GM12864 (cell line): Measurements from ENCODE around the gene LRRC4.

Experiments
- DNase-seq: peaks from one replicate; pipeline ENCODE4 v3.0.0-alpha.2; 2011; ENCODE audit warnings: low read depth
- H3K4me3 ChIP-seq: 2 replicates; pipeline ENCODE4 v1.5.1; 2011; ENCODE audit warnings: mild to moderate bottlenecking, low read depth, low read length, control low read depth
- TF ChIP-seq, protein P1 (sequence below): IDR thresholded peaks from 2 replicates; pipeline ENCODE4 v1.5.1; 2011; ENCODE audit warnings: low read depth, mild to moderate bottlenecking, moderate library complexity, low read length, control low read depth, inconsistent platforms; ENCODE audit errors: missing control alignments

LRRC4 gene, protein sequence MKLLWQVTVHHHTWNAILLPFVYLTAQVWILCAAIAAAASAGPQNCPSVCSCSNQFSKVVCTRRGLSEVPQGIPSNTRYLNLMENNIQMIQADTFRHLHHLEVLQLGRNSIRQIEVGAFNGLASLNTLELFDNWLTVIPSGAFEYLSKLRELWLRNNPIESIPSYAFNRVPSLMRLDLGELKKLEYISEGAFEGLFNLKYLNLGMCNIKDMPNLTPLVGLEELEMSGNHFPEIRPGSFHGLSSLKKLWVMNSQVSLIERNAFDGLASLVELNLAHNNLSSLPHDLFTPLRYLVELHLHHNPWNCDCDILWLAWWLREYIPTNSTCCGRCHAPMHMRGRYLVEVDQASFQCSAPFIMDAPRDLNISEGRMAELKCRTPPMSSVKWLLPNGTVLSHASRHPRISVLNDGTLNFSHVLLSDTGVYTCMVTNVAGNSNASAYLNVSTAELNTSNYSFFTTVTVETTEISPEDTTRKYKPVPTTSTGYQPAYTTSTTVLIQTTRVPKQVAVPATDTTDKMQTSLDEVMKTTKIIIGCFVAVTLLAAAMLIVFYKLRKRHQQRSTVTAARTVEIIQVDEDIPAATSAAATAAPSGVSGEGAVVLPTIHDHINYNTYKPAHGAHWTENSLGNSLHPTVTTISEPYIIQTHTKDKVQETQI

DNA sequence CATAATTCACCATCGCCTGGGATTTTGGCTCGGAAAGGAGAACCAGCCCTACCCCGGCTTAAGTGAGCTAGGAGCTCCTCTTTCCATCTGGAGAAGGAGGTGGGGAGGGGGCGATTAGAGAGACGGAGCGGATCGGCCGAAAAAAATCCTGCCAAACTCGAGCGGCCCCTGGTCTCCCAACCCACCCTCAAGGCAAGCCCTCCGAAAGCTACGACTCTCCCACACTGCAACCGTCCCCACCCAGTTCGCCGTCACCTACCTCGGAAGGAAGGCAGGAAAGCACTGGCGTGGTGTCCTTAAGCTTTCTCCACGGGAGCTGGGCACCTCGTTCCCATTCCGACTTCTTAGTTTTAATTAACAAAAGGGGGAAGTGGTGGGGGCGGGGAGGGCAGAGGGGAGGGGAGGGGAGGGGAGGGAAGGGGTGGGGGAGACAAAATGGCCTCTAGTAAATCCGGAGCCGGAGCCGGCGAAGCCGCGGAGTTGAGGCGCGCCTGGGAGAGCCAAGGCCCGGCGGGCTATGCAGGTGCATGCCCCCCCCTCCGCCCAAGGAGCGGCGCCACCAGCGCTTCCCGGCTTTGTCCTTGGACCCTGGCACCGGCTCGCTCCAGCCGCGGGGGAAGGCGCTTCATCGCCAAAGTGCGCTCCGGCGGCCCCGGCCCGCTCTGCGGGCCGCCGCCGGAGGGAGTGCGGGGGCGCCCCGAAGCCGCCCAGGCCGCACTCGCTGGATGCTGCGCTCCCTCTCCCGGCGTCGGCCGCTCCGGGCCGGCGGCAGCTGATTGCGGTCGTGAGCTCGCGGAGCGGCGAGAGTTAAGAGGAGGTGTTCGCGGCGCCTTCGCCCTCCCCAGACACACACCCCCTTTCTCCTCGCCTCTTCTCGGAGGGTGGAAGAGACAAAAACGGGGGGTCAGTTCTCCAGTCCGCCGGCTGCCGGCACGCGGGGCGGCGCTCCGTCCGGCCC, at the start of gene LRRC4:
LRRC4 (minus strand) TSS at position 784 of the 958 bp plus-strand sequence. CDS start 797 bp downstream, outside the sequence.
- peak within 1 kb of the TSS; percentile 43 for H3K4me3 ChIP-seq
- TF ChIP-seq, protein P1, sequence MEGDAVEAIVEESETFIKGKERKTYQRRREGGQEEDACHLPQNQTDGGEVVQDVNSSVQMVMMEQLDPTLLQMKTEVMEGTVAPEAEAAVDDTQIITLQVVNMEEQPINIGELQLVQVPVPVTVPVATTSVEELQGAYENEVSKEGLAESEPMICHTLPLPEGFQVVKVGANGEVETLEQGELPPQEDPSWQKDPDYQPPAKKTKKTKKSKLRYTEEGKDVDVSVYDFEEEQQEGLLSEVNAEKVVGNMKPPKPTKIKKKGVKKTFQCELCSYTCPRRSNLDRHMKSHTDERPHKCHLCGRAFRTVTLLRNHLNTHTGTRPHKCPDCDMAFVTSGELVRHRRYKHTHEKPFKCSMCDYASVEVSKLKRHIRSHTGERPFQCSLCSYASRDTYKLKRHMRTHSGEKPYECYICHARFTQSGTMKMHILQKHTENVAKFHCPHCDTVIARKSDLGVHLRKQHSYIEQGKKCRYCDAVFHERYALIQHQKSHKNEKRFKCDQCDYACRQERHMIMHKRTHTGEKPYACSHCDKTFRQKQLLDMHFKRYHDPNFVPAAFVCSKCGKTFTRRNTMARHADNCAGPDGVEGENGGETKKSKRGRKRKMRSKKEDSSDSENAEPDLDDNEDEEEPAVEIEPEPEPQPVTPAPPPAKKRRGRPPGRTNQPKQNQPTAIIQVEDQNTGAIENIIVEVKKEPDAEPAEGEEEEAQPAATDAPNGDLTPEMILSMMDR = no peak
- no peak for DNase-seq

DNA sequence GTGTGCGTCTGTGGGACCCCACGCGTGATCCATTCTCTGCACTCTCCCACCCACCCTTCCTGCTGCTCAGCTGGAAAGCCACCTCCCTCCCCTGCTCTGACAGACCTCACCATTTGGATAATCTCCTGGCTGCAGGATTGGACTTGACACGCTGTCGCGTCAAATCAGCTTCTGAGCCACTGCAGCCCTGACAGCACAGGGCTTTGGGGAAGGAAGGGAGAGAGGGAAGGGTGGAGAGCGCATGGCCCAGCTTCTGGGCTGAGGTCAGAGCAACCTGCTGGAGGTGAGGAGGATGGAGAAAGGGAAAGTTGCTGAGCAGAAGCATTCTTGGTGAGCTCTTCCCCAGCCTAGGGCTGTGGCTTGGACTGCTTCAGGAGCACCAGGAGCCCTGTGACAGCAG, 48.9 kb upstream of the LRRC4 start:
- no peak for DNase-seq
- H3K4me3 ChIP-seq = no peak overlapping the region
- TF ChIP-seq, protein P1 = no peak

DNA sequence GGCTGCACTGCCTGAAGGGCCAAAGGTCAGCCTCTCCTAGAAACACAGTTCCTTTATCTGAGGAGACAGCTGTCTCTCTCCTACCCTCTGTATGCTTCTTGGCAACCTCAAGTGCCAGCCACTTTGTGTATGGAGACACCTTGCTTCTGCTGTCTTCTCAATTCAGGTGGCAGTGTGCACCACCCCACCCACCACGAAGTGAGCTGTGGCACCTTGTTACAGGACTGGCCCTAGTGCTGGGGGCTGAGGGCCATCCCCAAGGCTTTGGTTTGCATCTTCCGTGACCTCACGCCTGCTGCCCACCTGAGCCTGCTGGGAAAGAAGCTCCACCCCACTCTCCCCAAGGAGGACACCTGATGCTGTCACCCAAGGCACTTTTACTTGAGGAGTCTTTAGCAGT, 47.1 kb upstream of the LRRC4 start:
- TF ChIP-seq, protein P1 = no peak
- DNase-seq = no peak
- no peak overlapping the region for H3K4me3 ChIP-seq

DNA sequence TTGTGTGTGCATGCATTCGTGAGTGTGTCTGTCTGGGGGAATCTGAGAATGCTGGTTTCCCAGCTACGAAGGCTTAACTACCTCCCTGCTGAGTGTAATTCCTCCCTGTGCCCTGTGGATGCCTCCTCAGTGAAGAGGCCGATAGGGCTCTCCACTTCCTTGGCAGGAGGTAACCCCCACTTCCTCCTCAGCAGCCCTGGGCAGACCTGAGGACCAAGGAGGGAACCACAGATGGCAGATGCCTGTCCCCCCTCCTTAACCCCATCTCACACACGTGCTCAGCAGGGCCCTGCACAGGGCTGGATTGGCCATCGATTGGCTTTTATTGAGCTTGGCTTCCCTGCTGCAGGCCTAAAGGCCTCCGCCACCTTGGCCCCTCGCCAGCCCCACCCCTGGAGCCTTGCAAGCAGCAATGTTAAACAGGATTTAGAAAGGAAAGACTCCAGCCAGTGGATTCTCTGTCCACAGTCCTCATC, 45.6 kb upstream of the LRRC4 start:
- H3K4me3 ChIP-seq = no peak overlapping the region
- DNase-seq = no peak
- TF ChIP-seq, protein P1 = no peak

DNA sequence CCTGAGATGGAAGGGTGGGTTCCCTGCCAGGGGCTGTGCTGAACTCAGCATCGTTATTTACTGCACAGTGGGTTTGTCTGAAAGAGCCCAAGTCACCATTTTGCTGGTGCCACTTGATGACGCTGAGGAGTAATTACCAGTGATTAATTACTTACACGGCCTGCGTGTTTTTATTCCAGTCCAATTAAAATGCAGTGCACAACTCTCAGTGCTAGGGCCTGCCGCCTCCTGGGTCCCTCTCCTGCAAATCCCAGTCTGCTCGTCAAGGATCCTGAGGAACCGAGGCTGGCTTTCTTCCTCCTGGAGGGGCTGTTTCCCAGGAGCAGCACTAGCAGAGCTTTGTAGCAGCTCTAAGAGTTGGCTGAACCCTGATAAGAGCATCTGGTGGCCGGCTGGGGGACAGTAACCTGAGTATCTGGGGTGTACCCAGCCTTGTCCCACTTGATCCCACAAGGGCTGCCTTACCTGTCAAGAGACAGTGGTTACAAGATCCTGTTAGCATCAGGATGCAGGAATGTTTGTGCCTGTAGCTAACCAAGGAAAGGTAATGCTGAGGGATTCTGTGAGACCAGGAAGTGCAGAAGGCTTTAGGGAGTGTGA, 45.1 kb upstream of the LRRC4 start:
- TF ChIP-seq, protein P1 = no peak
- DNase-seq = no peak

More for the DNA sequence above, 45.1 kb upstream of the LRRC4 start:
- no peak overlapping the region for H3K4me3 ChIP-seq
